ENCODE results near the gene NR5A2.
"Not testable (repeated sequence)": the region's sequence is repeated elsewhere in the genome, so short reads cannot be mapped to it uniquely, and the experiment has no call there.

Gene NR5A2

DNA sequence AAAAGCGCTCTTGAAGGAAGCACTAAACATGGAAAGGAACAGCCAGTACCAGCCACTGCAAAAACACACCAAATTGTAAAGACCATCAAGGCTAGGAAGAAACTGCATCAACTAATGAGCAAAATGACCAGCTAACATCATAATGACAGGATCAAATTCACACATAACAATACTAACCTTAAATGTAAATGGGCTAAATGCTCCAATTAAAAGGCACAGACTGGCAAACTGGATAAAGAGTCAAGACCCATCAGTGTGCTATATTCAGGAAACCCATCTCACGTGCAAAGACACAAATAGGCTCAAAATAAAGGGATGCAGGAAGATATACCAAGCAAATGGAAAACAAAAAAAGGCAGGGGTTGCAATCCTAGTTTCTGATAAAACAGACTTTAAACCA is 159.8 kb downstream of the NR5A2 start:
- DNase-seq (ENCODE audit: low read depth in 1 of 2, low spot score in 1 of 2), result not testable (repeated sequence)

GRCh38 chr1:200191993-200192392 is 164.5 kb downstream of the NR5A2 start:
- DNase-seq (ENCODE audit: low read depth in 1 of 2, low spot score in 1 of 2), result no peak

GRCh38 chr1:200194477-200194876 is 167.0 kb downstream of the NR5A2 start:
- DNase-seq (ENCODE audit: low read depth in 1 of 2, low spot score in 1 of 2), result no peak

DNA sequence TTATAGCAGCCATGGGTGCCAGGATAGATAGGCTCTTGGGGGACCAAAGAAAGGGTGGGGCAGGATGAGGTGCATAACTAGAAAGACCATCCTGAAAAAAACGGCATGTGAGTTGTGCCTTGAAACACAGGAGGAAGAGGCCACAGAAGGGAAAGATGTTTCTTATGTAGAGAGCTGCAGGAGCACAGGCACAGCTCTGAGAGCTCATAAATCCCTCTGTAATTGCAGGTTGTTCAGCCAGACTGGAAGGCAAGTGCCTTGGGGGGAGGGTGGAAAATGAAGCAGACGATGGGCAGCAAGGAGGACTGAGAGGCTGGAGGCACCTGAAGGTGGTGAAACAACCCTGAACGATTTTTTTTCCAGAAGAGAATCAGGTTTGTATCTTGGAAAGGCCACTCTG is 170.7 kb downstream of the NR5A2 start:
- DNase-seq (ENCODE audit: low read depth in 1 of 2, low spot score in 1 of 2), result no peak

DNA sequence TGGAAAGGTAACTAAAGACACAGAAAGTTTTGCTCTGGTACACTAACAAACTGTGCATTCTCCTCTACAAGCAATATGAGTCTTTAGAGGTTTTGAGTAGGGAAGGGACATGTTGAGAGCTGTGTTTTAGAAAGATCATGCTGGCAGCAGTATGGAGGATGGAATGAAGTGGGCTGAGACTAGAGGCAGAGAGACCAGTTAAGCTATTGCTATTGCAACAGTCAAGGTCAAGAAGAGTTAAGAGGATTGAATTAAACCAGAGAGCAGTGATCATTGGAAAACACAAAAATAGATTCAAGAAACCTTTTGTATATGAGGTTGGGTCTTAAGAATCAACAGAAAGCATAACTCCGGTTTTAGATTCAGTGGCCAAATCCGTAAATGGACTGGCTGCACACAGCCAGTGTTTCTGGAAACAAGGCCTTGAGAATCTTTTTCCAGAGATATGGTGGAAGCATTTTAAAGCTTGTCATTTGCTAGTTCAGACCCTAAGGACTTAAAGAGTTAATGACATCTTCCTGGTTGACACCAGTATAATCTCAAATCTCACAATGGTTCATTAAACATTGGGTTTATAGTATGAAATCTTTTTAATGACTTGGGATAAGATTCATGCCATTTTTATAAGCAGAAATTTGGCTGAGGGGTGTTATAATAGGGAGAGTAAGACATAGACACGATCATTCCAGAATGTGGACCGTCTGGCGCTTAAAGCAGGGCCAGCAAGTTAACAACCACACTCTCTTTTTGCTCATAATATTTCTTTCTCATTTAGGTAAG is 177.9 kb downstream of the NR5A2 start:
- DNase-seq (ENCODE audit: low read depth in 1 of 2, low spot score in 1 of 2), result no peak

DNA sequence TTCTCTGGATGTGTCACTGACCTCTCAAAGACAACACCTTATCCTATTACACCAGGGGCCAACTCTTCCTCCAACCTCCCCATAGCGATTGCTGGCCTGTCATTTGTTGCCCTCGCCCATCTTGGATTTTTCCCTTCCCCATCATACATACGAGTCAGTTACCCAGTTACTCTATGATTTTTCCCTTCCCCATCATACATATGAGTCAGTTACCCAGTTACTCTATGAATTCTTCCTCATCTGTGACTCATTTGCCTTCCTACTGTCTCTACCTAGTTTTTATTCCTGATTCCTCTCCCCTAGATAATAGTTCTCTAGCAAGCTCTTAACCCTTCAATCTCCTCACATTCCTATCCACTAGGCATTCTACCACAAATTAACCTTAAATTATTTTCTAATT is 178.8 kb downstream of the NR5A2 start:
- no peak for DNase-seq (ENCODE audit: low read depth in 1 of 2, low spot score in 1 of 2)

- DNase-seq (ENCODE audit: low read depth in 1 of 2, low spot score in 1 of 2), result no peak
These were observed 179.3 kb downstream of the NR5A2 start for GRCh38 chr1:200206761-200207160.

DNA sequence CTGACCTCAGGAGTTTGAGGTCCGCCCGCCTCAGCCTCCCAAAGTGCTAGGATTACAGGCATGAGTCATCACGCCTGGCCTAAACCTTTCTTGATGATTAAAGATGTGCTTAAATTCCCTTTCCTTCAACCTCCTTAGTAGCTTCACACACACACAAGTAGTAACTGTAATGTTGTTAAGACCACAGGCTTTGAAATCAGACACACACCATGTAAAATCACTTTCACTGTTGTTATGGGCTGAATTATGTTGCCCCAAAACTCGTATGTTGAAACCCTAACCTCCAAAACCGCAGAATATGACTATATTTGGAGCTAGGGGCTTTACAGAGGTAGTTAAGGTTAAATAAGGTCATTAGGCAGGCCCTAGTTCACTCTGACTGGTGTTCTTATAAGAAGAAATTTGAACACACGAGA is 180.2 kb downstream of the NR5A2 start:
- no peak for DNase-seq (ENCODE audit: low read depth in 1 of 2, low spot score in 1 of 2)

- DNase-seq (ENCODE audit: low read depth in 1 of 2, low spot score in 1 of 2), result no peak
These were observed 183.6 kb downstream of the NR5A2 start for GRCh38 chr1:200211157-200211556.

DNA sequence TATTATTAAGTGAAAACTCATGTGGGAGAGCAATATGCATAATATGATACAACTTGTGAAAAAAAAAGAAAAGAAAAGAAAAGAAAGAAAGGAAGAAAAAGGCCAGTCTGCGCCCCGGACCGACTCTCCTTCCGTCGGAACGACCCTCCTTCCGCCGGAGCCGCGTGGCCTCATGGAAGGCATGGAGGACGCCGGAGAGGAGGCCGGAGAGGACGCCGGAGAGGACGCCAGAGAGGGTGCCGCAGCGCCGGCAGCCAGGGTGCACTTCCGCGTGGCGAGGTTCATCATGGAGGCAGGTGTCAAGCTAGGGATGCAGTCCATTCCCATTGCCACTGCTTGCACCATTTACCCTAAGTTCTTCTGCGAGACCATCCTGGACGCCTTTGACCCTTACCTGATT is 185.9 kb downstream of the NR5A2 start:
- DNase-seq (ENCODE audit: low read depth in 1 of 2, low spot score in 1 of 2), result no peak

- no peak for DNase-seq (ENCODE audit: low read depth in 1 of 2, low spot score in 1 of 2)
These were observed 186.4 kb downstream of the NR5A2 start for GRCh38 chr1:200213921-200214320.

- no peak for DNase-seq (ENCODE audit: low read depth in 1 of 2, low spot score in 1 of 2)
These were observed 187.8 kb downstream of the NR5A2 start for GRCh38 chr1:200215350-200215749.

- DNase-seq (ENCODE audit: low read depth in 1 of 2, low spot score in 1 of 2), result no peak
These were observed 190.2 kb downstream of the NR5A2 start for GRCh38 chr1:200217703-200218102.

- no peak for DNase-seq (ENCODE audit: low read depth in 1 of 2, low spot score in 1 of 2)
These were observed 194.2 kb downstream of the NR5A2 start for GRCh38 chr1:200221614-200222282.

- DNase-seq (ENCODE audit: low read depth in 1 of 2, low spot score in 1 of 2), result no peak
These were observed 195.7 kb downstream of the NR5A2 start for GRCh38 chr1:200223207-200223606.

DNA sequence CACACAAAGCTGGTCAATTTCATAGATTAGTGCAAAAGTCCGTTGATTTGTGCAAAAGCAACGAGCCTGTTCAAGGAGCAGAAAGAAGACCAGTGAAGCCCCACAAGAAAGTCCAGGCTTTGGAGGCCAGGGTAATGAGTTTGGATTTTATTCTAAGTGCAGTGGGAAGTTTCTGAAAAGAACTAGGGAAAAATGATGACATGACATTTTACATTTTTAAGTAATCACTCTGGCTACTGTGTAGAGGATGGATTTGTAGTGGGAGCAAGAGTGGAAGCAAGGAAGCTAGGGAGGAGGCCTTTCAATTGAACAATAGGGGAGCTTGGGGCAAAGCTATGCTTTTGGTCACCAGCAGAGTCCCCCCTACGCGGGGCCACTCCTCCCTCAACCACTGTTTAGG is 196.1 kb downstream of the NR5A2 start:
- no peak for DNase-seq (ENCODE audit: low read depth in 1 of 2, low spot score in 1 of 2)

GRCh38 chr1:200224315-200224714 is 196.8 kb downstream of the NR5A2 start:
- DNase-seq (ENCODE audit: low read depth in 1 of 2, low spot score in 1 of 2), result no peak

DNA sequence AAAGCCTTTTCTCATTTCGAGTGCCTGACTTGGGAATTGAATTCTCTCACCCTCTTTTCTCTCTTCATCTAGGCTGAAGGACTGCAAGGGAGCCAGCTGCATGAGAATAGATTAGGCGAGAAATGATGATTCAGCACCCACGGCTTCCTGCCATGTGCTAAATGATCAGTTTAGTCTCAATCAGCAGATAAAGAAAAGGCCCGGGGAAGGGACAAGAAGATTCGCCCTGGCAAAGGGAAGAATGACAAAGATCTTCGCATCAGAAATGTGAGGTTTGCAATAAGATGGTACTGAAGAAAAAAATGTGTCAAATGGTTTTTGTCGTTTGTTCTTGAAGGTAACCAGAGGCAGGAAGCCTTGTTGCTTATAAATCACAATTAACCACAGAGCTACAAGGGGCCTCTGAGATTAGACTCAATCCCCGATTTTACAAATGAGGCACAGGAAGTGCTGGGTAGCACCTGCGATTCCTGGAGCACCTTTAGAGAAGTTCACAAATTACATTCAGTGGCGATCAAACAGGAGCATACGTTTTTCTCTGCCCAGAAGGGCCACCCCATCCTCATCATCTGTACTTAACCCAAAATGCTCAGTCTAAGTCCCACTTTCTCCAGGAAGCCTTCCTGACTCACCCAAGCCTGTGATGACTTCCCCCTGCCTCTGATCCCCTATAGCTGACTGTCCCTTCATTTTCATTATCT is 198.9 kb downstream of the NR5A2 start:
- no peak for DNase-seq (ENCODE audit: low read depth in 1 of 2, low spot score in 1 of 2)

- no peak for DNase-seq (ENCODE audit: low read depth in 1 of 2, low spot score in 1 of 2)
These were observed 199.4 kb downstream of the NR5A2 start for GRCh38 chr1:200226969-200227303.

Data from activated T-helper 1 cell treated with anti-CD3 and anti-CD28 coated beads, Interleukin-2, amount 50 U/mL, for 16 hours (primary cell).